H1 (cell line): ENCODE measurements around the gene LHFPL6. TPM values are rescaled to one million over a fixed set of nuclear protein-coding genes. Genes with fewer than 3 reads are reported as not detected.

Experiments used
- CTCF ChIA-PET: fragments of 300-600 bp; sonication (Branson Sonifier 250); formaldehyde crosslinking; loops from one replicate; lab custom pipeline; 2021; ENCODE audit not compliant: partially characterized antibody; lab: Charles Lee
- POLR2A ChIA-PET: fragments of 300-600 bp; sonication (Branson Sonifier 250); formaldehyde crosslinking; loops from one replicate; lab custom pipeline; 2021; ENCODE audit warnings: inconsistent platforms; ENCODE audit not compliant: partially characterized antibody; lab: Charles Lee
- DNase-seq, 2 experiments: peaks; one replicate each; pipeline versions ENCODE4 v3.0.0 to v3.0.0-alpha.2; 2010 to 2022; ENCODE audit warnings: low spot score in 2 of 2, low read depth in 1 of 2, mixed read lengths in 1 of 2
- FAIRE-seq: peaks from 2 replicates; lab custom pipeline; 2011; peaks lifted over from hg19 to GRCh38; lab: Jason Lieb, UNC
- H2AFZ ChIP-seq: 2 replicates; pipeline ENCODE4 v1.8.1; 2012; ENCODE audit warnings: low read length, inconsistent platforms
- H2AK5ac ChIP-seq: 2 replicates; pipeline ENCODE4 v1.6.1; 2013; ENCODE audit warnings: low read depth, low read length
- H2BK120ac ChIP-seq: replicated peaks from 2 replicates; pipeline ENCODE3; 2013; ENCODE audit warnings: low read depth, low read length, inconsistent platforms
- H2BK12ac ChIP-seq: 2 replicates; pipeline ENCODE4 v1.6.1; 2013; ENCODE audit warnings: low read depth, low read length
- H2BK15ac ChIP-seq: 2 replicates; pipeline ENCODE4 v1.6.1; 2013; ENCODE audit warnings: low read length
- H2BK20ac ChIP-seq: 2 replicates; pipeline ENCODE4 v1.6.1; 2013; ENCODE audit warnings: low read length
- H2BK5ac ChIP-seq: 2 replicates; pipeline ENCODE4 v1.6.1; 2013; ENCODE audit warnings: low read depth, low read length
- H3K14ac ChIP-seq: 2 replicates; pipeline ENCODE4 v1.6.1; 2013; ENCODE audit warnings: inconsistent platforms; ENCODE audit not compliant: insufficient read length
- H3K18ac ChIP-seq: 2 replicates; pipeline ENCODE4 v1.6.1; 2013; ENCODE audit warnings: low read length; ENCODE audit errors: extremely low read depth
- H3K23ac ChIP-seq: 2 replicates; pipeline ENCODE4 v1.6.1; 2013; ENCODE audit warnings: inconsistent platforms; ENCODE audit not compliant: insufficient read length
- H3K23me2 ChIP-seq: 2 replicates; pipeline ENCODE4 v1.6.1; 2013; ENCODE audit warnings: low read depth, low read length
- H3K27ac ChIP-seq: 2 replicates; pipeline ENCODE4 v1.6.1; 2011; ENCODE audit warnings: low read depth, low read length, inconsistent platforms
- H3K27me3 ChIP-seq, 4 experiments: replicated peaks in 1 of 4; 1 replicate in 1 of 4; 2 replicates in 3 of 4; pipeline versions ENCODE4 v1.6.1 to v1.8.1; 2011 to 2013; ENCODE audit warnings: low read length in 3 of 4, mild to moderate bottlenecking in 3 of 4, inconsistent platforms in 2 of 4, mixed read lengths in 2 of 4, moderate library complexity in 1 of 4; ENCODE audit not compliant: control insufficient read depth in 3 of 4, insufficient read depth in 3 of 4; ENCODE audit errors: extremely low read depth in 1 of 4
- H3K36me3 ChIP-seq, 4 experiments: 2 replicates each; pipeline versions ENCODE4 v1.6.1 to v1.8.1; 2011 to 2013; ENCODE audit warnings: mild to moderate bottlenecking in 4 of 4, low read length in 3 of 4, moderate library complexity in 2 of 4, control low read depth in 1 of 4, inconsistent platforms in 1 of 4; ENCODE audit not compliant: insufficient read depth in 4 of 4, control insufficient read depth in 2 of 4
- H3K4ac ChIP-seq: replicated peaks from 2 replicates; pipeline ENCODE3; 2013; ENCODE audit warnings: low read length, low read depth, mixed read lengths, inconsistent platforms; ENCODE audit not compliant: insufficient read length
- H3K4me1 ChIP-seq, 4 experiments: replicated peaks in 1 of 4; 1 replicate in 1 of 4; 2 replicates in 3 of 4; pipeline versions ENCODE4 v1.6.1 to v1.8.1; 2011 to 2013; ENCODE audit warnings: low read length in 3 of 4, inconsistent platforms in 2 of 4, mixed read lengths in 1 of 4; ENCODE audit not compliant: insufficient read depth in 4 of 4, control insufficient read depth in 3 of 4
- H3K4me2 ChIP-seq, 2 experiments: 2 replicates each; pipeline versions ENCODE4 v1.6.1 to v1.8.1; 2011 to 2013; ENCODE audit warnings: low read depth in 2 of 2, low read length in 2 of 2, control low read depth in 1 of 2, inconsistent platforms in 1 of 2, mild to moderate bottlenecking in 1 of 2; ENCODE audit not compliant: insufficient read depth in 1 of 2
- H3K4me3 ChIP-seq, 4 experiments: fragments of 200-600, 300-600 bp in 1 of 4; sonication (generic), shearing (Covaris generic), sonication (Bioruptor Twin) in 1 of 4; 2 replicates each; pipeline versions ENCODE4 v1.5.1 to v1.8.1; 2011 to 2016; ENCODE audit warnings: low read length in 4 of 4, low read depth in 3 of 4, control low read depth in 2 of 4, inconsistent platforms in 2 of 4, mild to moderate bottlenecking in 2 of 4, mixed read lengths in 1 of 4, moderate library complexity in 1 of 4; ENCODE audit not compliant: insufficient read depth in 2 of 4; ENCODE audit errors: extremely low read depth in 1 of 4
- H3K56ac ChIP-seq: replicated peaks from 2 replicates; pipeline ENCODE3; 2013; ENCODE audit warnings: low read depth, mild to moderate bottlenecking, mixed read lengths, low read length, inconsistent platforms; ENCODE audit not compliant: insufficient read length
- H3K79me1 ChIP-seq: 2 replicates; pipeline ENCODE4 v1.6.1; 2013; ENCODE audit warnings: low read depth, low read length, control low read depth
- H3K79me2 ChIP-seq, 2 experiments: 2 replicates each; pipeline versions ENCODE4 v1.6.1 to v1.8.1; 2012 to 2013; ENCODE audit warnings: low read length in 2 of 2, mild to moderate bottlenecking in 2 of 2, inconsistent platforms in 1 of 2; ENCODE audit not compliant: insufficient read depth in 2 of 2, control insufficient read depth in 1 of 2
- H3K9ac ChIP-seq, 4 experiments: replicated peaks in 1 of 4; 1 replicate in 1 of 4; 2 replicates in 3 of 4; pipeline versions ENCODE4 v1.6.1 to v1.8.1; 2011 to 2013; ENCODE audit warnings: low read depth in 3 of 4, low read length in 3 of 4, control low read depth in 2 of 4, mild to moderate bottlenecking in 2 of 4, moderate library complexity in 2 of 4, inconsistent platforms in 1 of 4; ENCODE audit errors: extremely low read depth in 1 of 4
- H3K9me3 ChIP-seq, 2 experiments: 2 replicates each; pipeline versions ENCODE4 v1.6.1 to v1.8.1; 2012 to 2013; ENCODE audit warnings: mild to moderate bottlenecking in 2 of 2, moderate library complexity in 2 of 2, control low read depth in 1 of 2, inconsistent platforms in 1 of 2, low read depth in 1 of 2, low read length in 1 of 2, mixed read lengths in 1 of 2; ENCODE audit not compliant: insufficient read depth in 2 of 2
- H4K20me1 ChIP-seq, 2 experiments: replicated peaks in 1 of 2; 2 replicates each; pipeline versions ENCODE3 to v1.8.1; 2011 to 2013; ENCODE audit warnings: inconsistent platforms in 2 of 2, low read length in 2 of 2, mild to moderate bottlenecking in 1 of 2; ENCODE audit not compliant: insufficient read depth in 2 of 2, control insufficient read depth in 1 of 2
- H4K5ac ChIP-seq: 2 replicates; pipeline ENCODE4 v1.6.1; 2013; ENCODE audit warnings: low read length, low read depth, mixed read lengths, inconsistent platforms; ENCODE audit not compliant: insufficient read length
- H4K8ac ChIP-seq: 2 replicates; pipeline ENCODE4 v1.8.0; 2013; ENCODE audit warnings: mild to moderate bottlenecking, moderate library complexity, low read length, inconsistent platforms; ENCODE audit not compliant: insufficient read depth; ENCODE audit errors: extremely low read depth
- H4K91ac ChIP-seq: replicated peaks from 2 replicates; pipeline ENCODE3; 2013; ENCODE audit warnings: low read length, mixed read lengths, inconsistent platforms; ENCODE audit not compliant: insufficient read length
- BCL11A ChIP-seq, 2 experiments: IDR thresholded peaks; one replicate each; pipeline ENCODE4 v1.6.1; 2011; ENCODE audit warnings: low read depth in 2 of 2, low read length in 2 of 2, mild to moderate bottlenecking in 2 of 2
- FOSL1 ChIP-seq: IDR thresholded peaks from 2 replicates; pipeline ENCODE4 v1.6.1; 2011; ENCODE audit warnings: mild to moderate bottlenecking, low read depth, low read length, moderate library complexity; ENCODE audit not compliant: insufficient read depth
- SIRT6 ChIP-seq: IDR thresholded peaks from one replicate; pipeline ENCODE4 v1.7.1; 2012; ENCODE audit warnings: low read length, inconsistent platforms
- WGBS, 2 experiments: shearing (Covaris generic) in 1 of 2; methylation state at CpG; one replicate each; pipeline versions ENCODE4 v1.1.6 to v1.1.7; 2013 to 2015; ENCODE audit warnings: low lambda C conversion rate in 2 of 2, mixed read lengths in 2 of 2, inconsistent platforms in 1 of 2, low coverage in 1 of 2, missing lambda C conversion rate in 1 of 2; ENCODE audit not compliant: insufficient replicate concordance in 2 of 2, insufficient coverage in 1 of 2, insufficient read length in 1 of 2; ENCODE audit errors: extremely low coverage in 1 of 2, missing lambda C conversion rate in 1 of 2; 5-methylcytosine and 5-hydroxymethylcytosine counted together
- polyA plus RNA-seq, 7 experiments: library from polyadenylated mRNA; depleted of rRNA in 3 of 7; stranded (reverse) in 5 of 7; unstranded in 2 of 7; fragments of >200 nt in 5 of 7; fragments of 200-250 nt in 2 of 7; gene quantifications; 1 replicate in 5 of 7; 2 replicates in 1 of 7; 4 replicates in 1 of 7; pipeline versions ENCODE4 v1.2.1 to v1.2.3, GENCODE V29; 2011 to 2013; ENCODE audit warnings: missing spikeins in 2 of 7, mixed read lengths in 2 of 7
- total RNA-seq: library from RNA; stranded (reverse); fragmentation: NEBNext Ultra II Directional; extraction: Animal tissue kit (Norgen Biotek cat#: 25700); gene quantifications from 2 replicates; pipeline ENCODE4 v1.2.1, GENCODE V29; 2021

The LHFPL6 gene
- total and polyA plus RNA-seq, 2 of the 8 experiments (the other 6 are each of a cell fraction or from before 2014, with no cell fraction given) = 7.6 to 17.0 TPM

GRCh38 chr13:39499604-39500003, 103.4 kb downstream of the LHFPL6 start:
- Histone ChIP-seq H3K4me2 (no peak overlapping the region), H3K27ac (no peak overlapping the region), H3K36me3 (no peaks in the 10 kb centered on the region), H3K79me1 (no peaks in the 10 kb centered on the region), H2BK12ac (peak overlapping the region; percentile 52; the same call in 1 of the 2 replicates), H2AFZ (no peak overlapping the region), H4K91ac (peak overlapping the region; percentile 4), H2BK20ac (peak overlapping the region; percentile 94; the same call in 1 of the 2 replicates), H4K20me1 (no peaks in the 10 kb centered on the region), H3K79me2 (no peaks in the 10 kb centered on the region), H3K14ac (no peak overlapping the region), H3K4me1 (peaks cover 8 to 32% (median 17%) of the 10 kb centered on the region in 4 experiments; a peak in 6 of 7 replicates), H3K4ac (no peak overlapping the region), H3K27me3 (no peaks in the 10 kb centered on the region), H2BK15ac (peak overlapping the region; percentile 12; the same call in 1 of the 2 replicates), H3K9me3 (no peaks in the 10 kb centered on the region), H3K56ac (no peak overlapping the region), H3K4me3 (no peak overlapping the region), H4K8ac (no peak overlapping the region), H2AK5ac (peak overlapping the region; percentile 99), H2BK120ac (peak overlapping the region; percentile 4), H4K5ac (no peak overlapping the region), H3K23me2 (no peaks in the 10 kb centered on the region; the same call in none of the 2 replicates), H3K18ac (peak overlapping the region; percentile 81), H3K23ac (no peak overlapping the region), H2BK5ac (peak overlapping the region; percentile 71; the same call in 1 of the 2 replicates), H3K9ac (no peak overlapping the region)
- FAIRE-seq (no peak), DNase-seq (no peak)
- ChIA-PET CTCF (interaction anchor here (1.5 to 2.8 kb wide), 4 partner anchors 15 to 116 kb away, joined by 4 to 10 read pairs (median 6); no protein-coding TSS in a partner anchor), POLR2A (interaction anchor here (0.5 to 1.7 kb wide), 3 partner anchors 9 to 28 kb away, joined by 3 to 6 read pairs (median 4); no protein-coding TSS in a partner anchor)
- 86% methylated on average over 3 of the region's 3 CpGs; no CpG with 5 or more reads in 1 of the 2 experiments for WGBS, 2 experiments
- TF ChIP-seq BCL11A (IDR thresholded peaks at IDR 0.05; ENCODE audit: low read depth in 2 of 2, low read length in 2 of 2) (no peak), SIRT6 (no peak), FOSL1 (no peak)
